ENCODE results near the gene SIRPA. TPM values are rescaled to one million over a fixed set of nuclear protein-coding genes. Genes with fewer than 3 reads are reported as not detected.

SIRPA gene
- total and polyA plus RNA-seq, 2 of the 4 experiments (the other 2 are of a cell fraction), result 9.9 to 40.2 TPM

DNA sequence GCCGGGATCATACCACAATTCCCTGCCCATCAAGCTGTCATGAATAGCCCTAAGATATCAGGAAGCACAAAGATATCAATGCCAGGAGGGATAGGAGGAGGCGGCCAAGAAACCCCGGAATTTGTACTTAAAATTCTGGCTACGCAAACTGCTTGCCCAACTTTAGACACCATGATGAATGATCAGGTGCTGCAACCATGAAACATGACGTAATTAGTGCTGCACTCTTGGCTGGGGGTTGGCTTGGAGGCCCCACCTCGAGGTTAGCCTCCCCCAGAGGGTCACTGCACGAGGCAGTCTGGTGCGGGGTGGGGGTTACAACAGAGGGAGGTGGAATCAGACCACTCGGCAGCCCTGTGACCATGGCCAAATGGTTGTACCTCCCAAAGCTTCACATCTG is 8.9 kb downstream of the SIRPA start:
- Histone ChIP-seq H3K23ac (ENCODE audit: low read depth, low read length) (no peak overlapping the region), H4K20me1 (ENCODE audit: insufficient read depth, low read length) (peaks cover 72% of the 10 kb centered on the region)

More for the DNA sequence above, 8.9 kb downstream of the SIRPA start:
- Histone ChIP-seq H3K9me3 (ENCODE audit: control insufficient read depth, insufficient read depth, low read length) (no peaks in the 10 kb centered on the region), H2AK9ac (replicated peaks; ENCODE audit: low read depth, low read length, poor library complexity) (no peak overlapping the region), H2BK120ac (ENCODE audit: low read depth, low read length) (no peak overlapping the region), H3K4ac (ENCODE audit: low read depth, low read length) (no peak overlapping the region), H2BK5ac (ENCODE audit: low read depth, low read length, poor library complexity, severe bottlenecking) (no peak overlapping the region), H3K14ac (replicated peaks; ENCODE audit: low read depth, low read length) (no peak overlapping the region), H2BK20ac (ENCODE audit: low read depth, low read length) (no peak overlapping the region), H3K18ac (ENCODE audit: low read depth, low read length) (no peak overlapping the region), H3K56ac (ENCODE audit: extremely low read depth, insufficient read depth, low read length) (no peak overlapping the region), H2BK15ac (ENCODE audit: low read depth, low read length) (no peak overlapping the region), H3K4me1 (ENCODE audit: control insufficient read depth, insufficient read depth, low read length) (peaks cover 7% of the 10 kb centered on the region), H2AK5ac (ENCODE audit: low read depth, low read length) (no peak overlapping the region), H3K4me3 (ENCODE audit: insufficient read depth, low read depth, low read length) (no peak overlapping the region), H3K9me1 (ENCODE audit: insufficient read depth, low read length) (peaks cover 27% of the 10 kb centered on the region), H3K27ac (ENCODE audit: insufficient read depth, low read length) (no peak overlapping the region), H4K8ac (ENCODE audit: low read depth in 2 of 2, low read length in 2 of 2) (no peak overlapping the region), H2AFZ (replicated peaks; ENCODE audit: low read length, poor library complexity) (no peak overlapping the region), H3K4me2 (ENCODE audit: low read depth, low read length) (no peak overlapping the region), H4K91ac (ENCODE audit: insufficient read depth, low read depth, low read length) (no peak overlapping the region), H3K9ac (ENCODE audit: low read depth, low read length) (no peak overlapping the region), H4K5ac (ENCODE audit: low read depth, low read length) (no peak overlapping the region), H3K79me1 (ENCODE audit: low read depth in 1 of 2, low read length in 2 of 2) (peaks cover 51 to 72% of the 10 kb centered on the region in 2 experiments), H3K27me3 (ENCODE audit: control insufficient read depth, insufficient read depth, low read length) (no peaks in the 10 kb centered on the region), H3K36me3 (ENCODE audit: control insufficient read depth, insufficient read depth, low read length) (peaks cover 21% of the 10 kb centered on the region)
- POLR2A ChIA-PET (ENCODE audit: unreplicated experiment), result no interaction called here
- in situ Hi-C loops (cut with MboI; ENCODE audit: low sequenced_read_pairs) (loop anchor here (5.0 kb wide), 1 partner anchor 102 kb away; no protein-coding TSS in a partner anchor), intact Hi-C loops (cut with micrococcal nuclease) (loop anchor here (10.0 kb wide), 1 partner anchor 271 kb away; no protein-coding TSS in a partner anchor), dilution Hi-C loops (cut with HindIII; ENCODE audit: low sequenced_read_pairs, unreplicated experiment) (no loop called here)
- BruUV-seq (replicated peaks), result no TSS peak
- DNase-seq (no peak), ATAC-seq (ENCODE audit: low read depth) (no peak)
- WGBS, 2 experiments (ENCODE audit: extremely low coverage in 2 of 2, insufficient read length in 1 of 2), result 95% methylated on average over 5 of the region's 9 CpGs; no CpG with 5 or more reads in 1 of the 2 experiments
- CTCF ChIA-PET, result no interaction called here
- TF ChIP-seq MXI1 (IDR thresholded peaks at IDR 0.05; ENCODE audit: borderline replicate concordance, low read depth, low read length) (no peak), CEBPB (IDR thresholded peaks at IDR 0.05; ENCODE audit: low read depth, low read length) (no peak), SMC3 (IDR thresholded peaks at IDR 0.05; ENCODE audit: low read depth, low read length) (no peak)
